H1 (cell line): ENCODE measurements around the gene NAE1. TPM values are rescaled to one million over a fixed set of nuclear protein-coding genes. Genes with fewer than 3 reads are reported as not detected.

Experiments used
- SIRT6 ChIP-seq: IDR thresholded peaks from one replicate; pipeline ENCODE4 v1.7.1; 2012; ENCODE audit warnings: low read length, inconsistent platforms
- SP2 ChIP-seq: IDR thresholded peaks from 2 replicates; pipeline ENCODE4 v1.6.1; 2012; ENCODE audit warnings: mild to moderate bottlenecking, low read length, inconsistent platforms
- YY1 ChIP-seq: IDR thresholded peaks from 2 replicates; pipeline ENCODE4 v1.6.1; 2011; ENCODE audit warnings: low read depth, mild to moderate bottlenecking, low read length
- polyA plus RNA-seq, 7 experiments: library from polyadenylated mRNA; depleted of rRNA in 3 of 7; stranded (reverse) in 5 of 7; unstranded in 2 of 7; fragments of >200 nt in 5 of 7; fragments of 200-250 nt in 2 of 7; gene quantifications; 1 replicate in 5 of 7; 2 replicates in 1 of 7; 4 replicates in 1 of 7; pipeline versions ENCODE4 v1.2.1 to v1.2.3, GENCODE V29; 2011 to 2013; ENCODE audit warnings: missing spikeins in 2 of 7, mixed read lengths in 2 of 7
- total RNA-seq: library from RNA; stranded (reverse); fragmentation: NEBNext Ultra II Directional; extraction: Animal tissue kit (Norgen Biotek cat#: 25700); gene quantifications from 2 replicates; pipeline ENCODE4 v1.2.1, GENCODE V29; 2021

NAE1 gene
- total and polyA plus RNA-seq, 2 of the 8 experiments (the other 6 are each of a cell fraction or from before 2014, with no cell fraction given), result 66.6 to 155 TPM

DNA sequence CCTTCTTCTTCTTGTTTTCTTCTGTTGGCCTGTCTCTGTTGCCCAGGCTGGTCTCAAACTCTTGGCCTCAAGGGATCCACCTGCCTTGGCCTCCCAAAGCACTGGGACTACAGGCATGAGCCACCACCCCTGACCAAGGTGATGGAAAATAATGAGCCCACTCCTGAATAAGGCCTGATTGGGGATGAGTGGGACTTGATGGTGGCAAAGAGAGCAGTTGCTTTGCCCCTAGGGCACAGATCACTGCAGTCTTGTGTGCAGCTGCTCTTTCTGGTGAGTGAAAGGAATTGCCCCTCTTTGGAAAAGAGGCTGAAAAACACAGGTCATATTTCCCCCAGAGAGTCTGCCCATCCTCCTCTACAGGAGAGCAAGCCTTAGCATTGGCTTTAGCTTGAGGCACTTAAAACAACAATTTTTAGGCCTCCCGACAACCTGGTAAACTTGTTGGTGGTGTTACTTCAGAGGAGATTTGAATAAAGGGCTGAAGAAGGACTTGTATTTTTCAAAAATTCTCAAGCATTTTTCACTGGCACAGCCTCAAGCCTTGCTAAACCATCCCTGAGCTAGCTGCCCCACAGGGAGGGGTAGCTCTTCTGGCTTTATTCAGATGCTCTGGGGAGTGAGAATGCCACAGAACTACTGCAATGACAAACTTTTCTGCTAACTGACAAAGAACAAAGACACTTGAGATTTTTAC lies 43.5 kb upstream of the NAE1 start (continued):
- TF ChIP-seq SIRT6 (no peak), SP2 (no peak), YY1 (no peak)
